Right ventricle myocardium superior (tissue), 1 donor: ENCODE results near the gene OLR1. TPM values are rescaled to one million over a fixed set of nuclear protein-coding genes. Genes with fewer than 3 reads are reported as not detected.
"Not testable (repeated sequence)": the region's sequence is repeated elsewhere in the genome, so short reads cannot be mapped to it uniquely, and the experiment has no call there.

Source experiments
- ATAC-seq: fragments of 200-7000 bp; cut with Tn5 transposase; one replicate; pipeline ENCODE4 v1.9.1; 2020; ENCODE audit warnings: mild to moderate bottlenecking; ENCODE audit not compliant: poor library complexity
- DNase-seq: peaks from one replicate; pipeline ENCODE4 v3.0.0-alpha.2; 2020
- intact Hi-C: fragments of 100-400 bp; cut with DNase I; formaldehyde crosslinking; loops from one replicate; pipeline ENCODE4 v1.11.2; 2022
- total RNA-seq: library from RNA; stranded (reverse); fragmentation: NEBNext Ultra II Directional; extraction: Animal tissue kit (Norgen Biotek cat#: 25700); gene quantifications from one replicate; pipeline ENCODE4 v1.2.1, GENCODE V29; 2021
- donor health status: DM: no; HTN: yes; CAD: no; lungs with severe emphysema.

OLR1 gene
- total RNA-seq, 1 donor from 2014 or later: 0.35 TPM

DNA sequence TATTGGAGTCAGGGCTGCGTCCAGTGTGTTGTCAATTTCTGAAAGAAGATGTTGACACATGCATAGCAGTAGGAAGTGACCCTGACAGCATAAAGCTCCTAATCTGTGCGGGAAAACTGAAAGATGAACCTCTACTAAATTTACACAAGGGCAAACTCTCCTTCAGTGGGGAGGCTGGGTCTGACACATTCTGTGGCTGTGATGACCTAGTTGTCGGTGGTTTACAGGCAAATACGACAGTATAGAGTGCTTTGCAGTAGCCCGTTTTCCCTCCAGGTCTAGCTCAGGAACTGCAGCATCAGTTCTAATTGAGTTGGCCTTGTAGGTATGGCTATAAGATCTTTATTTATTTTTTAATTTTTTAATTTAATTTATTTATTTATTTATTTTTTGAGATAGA is 25.9 kb upstream of the OLR1 start:
- intact Hi-C loops: no loop called here
- no peak for ATAC-seq
- no peak for DNase-seq

DNA sequence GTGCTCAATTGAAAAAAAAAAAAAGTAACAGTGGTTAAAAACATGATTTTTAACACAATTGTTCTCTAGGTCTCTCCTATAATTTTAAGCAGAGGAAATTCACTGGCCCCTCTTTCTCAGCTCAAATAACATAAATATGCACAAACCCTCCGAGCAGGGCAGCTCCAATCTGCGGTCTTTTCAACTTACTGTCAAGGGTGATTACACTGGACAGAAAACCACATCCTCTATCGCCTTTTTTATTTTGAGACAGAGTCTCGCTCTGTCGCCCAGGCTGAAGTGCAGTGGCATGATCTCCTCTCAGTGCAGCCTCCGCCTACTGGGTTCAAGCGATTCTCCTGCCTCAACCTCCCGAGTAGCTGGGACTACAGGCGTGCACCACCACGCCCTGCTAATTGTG is 24.3 kb upstream of the OLR1 start:
- DNase-seq (no peak), ATAC-seq (no peak)
- intact Hi-C loops: no loop called here

- DNase-seq: no peak
- intact Hi-C loops: no loop called here
- ATAC-seq: no peak
Observed at GRCh38 chr12:10194160-10194670, 22.3 kb upstream of the OLR1 start.

GRCh38 chr12:10191865-10192264 is 19.9 kb upstream of the OLR1 start:
- no peak for ATAC-seq
- intact Hi-C loops: loop anchor here (2.0 kb wide), 1 partner anchor 39 kb away; no protein-coding TSS in a partner anchor
- DNase-seq: no peak

GRCh38 chr12:10190558-10191388 is 18.8 kb upstream of the OLR1 start:
- intact Hi-C loops: loop anchor here (2.0 kb wide), 1 partner anchor 38 kb away; no protein-coding TSS in a partner anchor

DNA sequence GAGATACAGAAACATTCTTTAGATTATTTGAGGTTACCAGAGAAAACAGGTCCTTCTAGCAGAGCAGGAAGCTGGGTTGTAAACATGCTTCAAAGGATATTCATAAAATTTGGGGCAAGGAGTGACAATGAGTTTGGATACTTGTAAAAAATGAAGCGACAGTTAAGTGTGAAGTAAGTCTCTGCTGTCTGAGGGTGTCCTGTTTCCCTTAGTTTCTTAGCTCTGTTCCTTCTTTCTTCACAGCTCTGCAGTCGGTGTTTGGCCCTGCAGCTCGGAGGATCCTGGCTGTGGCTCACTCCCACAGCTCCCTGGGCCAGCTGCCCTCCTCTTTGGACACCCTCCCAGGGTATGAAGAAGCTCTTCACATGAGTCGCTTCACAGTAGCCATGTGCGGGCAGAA is 17.7 kb upstream of the OLR1 start:
- DNase-seq: peak; percentile 68

More at GRCh38 chr12:10190558-10191388, 18.8 kb upstream of the OLR1 start:
- peak; percentile 98 for ATAC-seq
- peak; percentile 58 for DNase-seq

DNA sequence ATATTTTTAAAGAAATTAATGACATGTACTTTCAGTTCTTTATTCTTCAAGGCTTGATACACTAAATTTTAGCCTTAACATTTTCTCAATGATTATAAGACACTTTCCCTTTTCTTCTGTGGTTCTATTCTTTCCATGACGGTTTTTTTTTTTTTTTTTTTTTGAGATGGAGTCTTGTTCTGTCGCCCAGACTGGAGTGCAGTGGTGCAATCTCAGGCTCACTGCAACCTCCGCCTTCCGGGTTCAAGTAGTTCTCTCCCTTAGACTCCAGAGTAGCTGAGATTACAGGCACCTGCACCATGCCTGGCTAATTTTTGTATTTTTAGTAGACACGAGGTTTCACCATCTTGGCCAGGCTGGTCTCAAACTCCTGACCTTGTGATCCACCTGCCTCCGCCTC is 15.0 kb upstream of the OLR1 start:
- ATAC-seq, intact Hi-C loops, DNase-seq: not testable (repeated sequence)

More for the DNA sequence above, 17.7 kb upstream of the OLR1 start:
- ATAC-seq: peak; percentile 86
- intact Hi-C loops: loop anchor here (2.0 kb wide), 1 partner anchor 37 kb away; no protein-coding TSS in a partner anchor

GRCh38 chr12:10186299-10186698 is 14.4 kb upstream of the OLR1 start:
- peak; percentile 57 for DNase-seq
- intact Hi-C loops: no loop called here
- peak; percentile 40 for ATAC-seq

DNA sequence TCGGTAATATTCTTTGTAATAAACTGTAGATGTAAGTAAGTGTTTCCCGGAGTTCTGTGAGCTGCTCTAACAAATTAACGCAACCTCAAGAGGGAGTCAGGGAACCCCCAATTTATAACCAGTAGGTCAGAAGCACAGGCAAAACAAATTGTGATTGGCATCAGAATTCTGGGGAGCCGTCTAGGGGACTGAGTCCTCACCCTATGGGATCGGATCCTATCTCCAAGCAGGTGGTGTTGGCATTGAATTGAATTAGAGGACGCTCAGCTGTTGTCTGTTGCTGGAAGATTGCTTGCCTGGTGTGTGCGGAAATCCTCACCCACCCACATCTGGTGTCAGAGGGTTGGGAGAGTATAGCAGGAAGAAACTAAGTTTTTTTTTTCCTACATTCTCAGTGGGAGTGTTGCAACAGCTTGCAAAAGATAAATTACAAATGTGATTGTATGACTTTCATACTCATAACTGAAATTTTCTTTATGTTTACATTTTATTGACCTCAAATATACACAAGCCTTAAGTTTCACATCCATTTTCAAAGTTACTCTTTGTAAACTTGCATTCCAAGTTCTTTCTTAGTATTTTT is 12.4 kb upstream of the OLR1 start:
- intact Hi-C loops: no loop called here
- ATAC-seq: no peak
- DNase-seq: no peak

GRCh38 chr12:10182354-10183049 is 10.6 kb upstream of the OLR1 start:
- ATAC-seq (no peak), DNase-seq (no peak)
- intact Hi-C loops: no loop called here

DNA sequence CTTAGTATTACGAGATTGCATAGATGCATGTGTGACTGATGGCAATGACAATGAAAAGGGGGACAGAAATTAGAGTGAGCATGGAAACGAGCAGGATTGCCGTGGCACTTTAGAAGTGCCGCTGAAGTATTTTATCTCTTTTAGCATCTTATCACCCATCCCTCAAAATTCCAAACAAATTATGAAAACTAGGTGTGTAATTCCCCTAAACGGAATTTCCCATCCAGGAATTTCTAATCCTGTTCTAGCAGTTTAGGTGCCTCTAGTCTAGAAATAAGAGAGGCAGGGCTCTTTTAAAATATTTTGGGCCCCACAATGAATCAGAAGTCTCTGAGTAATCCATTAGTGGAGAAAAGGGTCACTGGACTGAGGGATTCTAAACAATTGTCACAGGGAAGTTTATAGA is 7.8 kb upstream of the OLR1 start:
- intact Hi-C loops: no loop called here
- ATAC-seq: no peak

GRCh38 chr12:10178821-10179220 is 6.9 kb upstream of the OLR1 start, which contains the start of gene TMEM52B:
Gene TMEM52B (plus strand): TSS chr12:10179032. CDS start chr12:10179575, 543 bp downstream.
- DNase-seq (no peak), ATAC-seq (no peak)
- intact Hi-C loops: no loop called here

More for the DNA sequence above, 7.8 kb upstream of the OLR1 start:
- no peak for DNase-seq

DNA sequence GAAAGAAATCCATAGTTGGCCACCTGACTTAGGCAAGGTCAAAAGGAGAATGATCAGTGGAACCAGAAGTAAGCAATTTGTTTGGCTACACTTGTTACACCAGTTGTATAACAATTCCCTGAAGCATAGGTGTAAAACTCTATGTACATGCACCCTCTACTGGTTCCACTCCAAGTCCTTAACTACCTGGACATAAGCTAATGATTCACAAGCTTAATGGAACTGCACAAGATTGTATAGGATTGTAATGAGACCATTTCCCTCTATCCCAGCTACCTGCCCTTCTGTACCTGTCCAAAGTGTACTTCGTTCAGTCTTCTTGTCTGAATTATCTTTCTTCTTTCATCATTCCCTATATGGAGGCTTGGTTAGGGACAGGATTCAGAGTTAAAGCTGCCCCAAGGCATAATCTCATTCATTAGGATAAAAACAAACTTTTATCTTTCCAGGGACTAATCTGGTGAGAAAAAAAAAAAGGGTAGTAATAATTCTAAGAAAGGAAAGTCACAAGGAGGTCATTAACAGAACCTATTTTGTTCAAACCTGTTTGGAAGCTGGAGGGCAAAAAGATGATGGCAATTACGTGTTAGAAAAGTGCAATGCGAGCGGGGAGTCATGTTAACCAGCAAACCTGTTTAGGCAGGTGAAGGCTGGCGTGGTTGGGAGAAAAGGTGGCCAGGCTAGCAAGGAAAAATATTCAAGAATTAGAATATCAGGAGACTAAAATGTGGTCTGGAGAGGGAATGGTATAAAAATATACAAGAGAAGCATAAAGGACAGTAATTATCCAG is 4.1 kb upstream of the OLR1 start:
- intact Hi-C loops: no loop called here
- ATAC-seq (no peak), DNase-seq (no peak)

DNA sequence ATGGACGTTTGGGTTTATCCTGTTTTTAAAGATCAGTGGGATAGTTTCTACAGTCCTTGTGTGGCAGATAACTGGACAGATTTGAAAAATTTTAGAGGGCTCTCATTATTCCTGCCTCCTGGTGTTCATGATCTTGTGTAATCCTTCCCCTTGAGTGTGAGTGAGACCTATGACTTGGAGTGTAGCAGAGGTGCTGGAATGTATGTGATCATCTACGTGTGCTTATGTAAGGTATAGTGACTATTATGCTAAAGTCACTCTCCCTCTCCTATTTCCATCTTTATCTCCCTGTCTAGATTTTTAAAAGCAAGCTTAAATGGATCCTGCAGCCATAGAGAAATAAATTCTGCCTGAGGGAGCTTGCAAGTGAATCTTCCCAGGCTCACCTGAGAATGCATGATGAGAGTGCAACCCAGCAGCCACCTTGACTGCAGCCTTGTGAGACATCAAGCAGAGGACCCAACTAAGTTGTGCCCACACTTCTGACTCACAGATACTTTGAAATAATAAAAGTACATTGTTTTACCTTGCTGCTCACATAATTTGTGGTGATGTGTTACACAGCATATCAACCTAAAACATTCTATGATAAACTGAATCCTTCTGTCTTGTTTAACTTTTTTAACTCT is 3.2 kb upstream of the OLR1 start:
- ATAC-seq: no peak
- intact Hi-C loops: no loop called here

DNA sequence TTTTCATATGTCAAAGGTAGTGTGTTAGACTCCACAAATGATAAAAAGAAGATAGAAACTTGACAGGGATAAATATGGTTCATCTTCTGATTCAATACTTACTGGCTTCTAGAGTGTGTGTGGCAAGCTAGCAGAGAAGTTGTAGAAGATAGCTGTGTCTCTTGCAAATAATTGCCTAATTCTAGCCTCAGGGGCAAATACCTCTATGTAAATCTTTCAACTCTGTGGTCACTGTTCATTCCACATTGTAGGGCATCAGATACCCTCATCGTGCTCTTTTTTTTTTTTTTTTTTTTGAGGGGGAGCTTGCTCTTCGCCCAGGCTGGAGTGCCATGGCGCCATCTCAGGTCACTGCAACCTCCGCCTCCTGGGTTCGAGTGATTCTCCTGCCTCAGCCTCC is 1.7 kb downstream of the OLR1 start:
- intact Hi-C loops: no loop called here
- no peak for DNase-seq
- ATAC-seq: no peak

More for the DNA sequence above, 3.2 kb upstream of the OLR1 start:
- DNase-seq: no peak

DNA sequence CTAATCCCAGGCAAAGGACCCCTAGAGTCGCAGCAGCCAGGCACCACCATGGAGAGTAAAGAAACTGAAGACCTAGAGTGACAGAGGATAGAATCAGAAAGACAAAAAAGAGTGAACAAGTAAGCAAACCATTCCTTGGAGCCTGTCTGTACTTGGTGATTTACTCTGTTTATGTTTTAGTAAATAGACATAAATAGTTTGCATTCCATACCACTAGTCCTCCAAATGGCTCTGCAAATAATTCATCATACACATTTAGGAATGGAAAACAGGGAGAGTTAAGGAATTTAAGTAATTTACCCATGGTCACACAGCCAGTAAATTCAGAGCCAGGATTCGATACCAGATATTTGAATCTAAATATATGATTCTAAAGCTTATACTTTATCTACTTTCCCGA is 2.8 kb downstream of the OLR1 start:
- intact Hi-C loops: no loop called here
- no peak for ATAC-seq

DNA sequence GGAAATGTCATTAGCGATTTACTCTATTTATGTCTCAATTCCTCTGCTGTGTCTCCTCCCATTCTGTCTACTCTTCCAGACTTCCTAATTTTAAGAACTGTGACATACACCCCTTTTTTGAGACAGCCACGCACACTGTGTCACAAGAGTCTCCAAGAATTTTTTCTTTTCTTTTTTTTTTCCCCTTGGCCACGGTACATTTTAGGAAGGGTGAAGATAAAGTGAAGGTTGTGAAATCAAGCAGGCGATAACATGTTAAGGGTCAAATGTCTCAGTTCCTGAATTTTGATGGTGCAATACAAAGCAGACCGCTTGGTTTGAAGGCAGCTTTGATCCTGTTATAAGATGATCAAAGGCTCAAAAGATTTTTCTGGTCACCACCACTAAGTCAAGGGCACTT is 4.3 kb downstream of the OLR1 start:
- no peak for DNase-seq
- ATAC-seq: peak; percentile 83
- intact Hi-C loops: no loop called here

More for the DNA sequence above, 2.8 kb downstream of the OLR1 start:
- DNase-seq: no peak

- ATAC-seq (no peak), DNase-seq (no peak)
- intact Hi-C loops: no loop called here
Observed at GRCh38 chr12:10165421-10165820, 6.5 kb downstream of the OLR1 start.
